H9 (cell line): ENCODE measurements around the gene HS6ST1. TPM values are rescaled to one million over a fixed set of nuclear protein-coding genes. Genes with fewer than 3 reads are reported as not detected.
A peak's percentile ranks its signal among the peaks of the same experiment; 100 is the strongest.

ENCODE experiments used
- DNase-seq: peaks from one replicate; pipeline ENCODE4 v3.0.0-alpha.2; 2017
- H2AFZ ChIP-seq: one replicate; pipeline ENCODE4 v1.6.1; 2013; ENCODE audit warnings: mild to moderate bottlenecking, low read length, control low read depth, moderate library complexity
- H2AK5ac ChIP-seq: 2 replicates; pipeline ENCODE4 v1.6.1; 2013; ENCODE audit warnings: low read length, control low read depth, mixed read lengths; ENCODE audit not compliant: insufficient read length
- H2BK120ac ChIP-seq: one replicate; pipeline ENCODE4 v1.6.1; 2013; ENCODE audit warnings: low read depth, mild to moderate bottlenecking, low read length, control low read depth, inconsistent platforms; ENCODE audit not compliant: poor library complexity, severe bottlenecking
- H2BK12ac ChIP-seq: 2 replicates; pipeline ENCODE4 v1.6.1; 2013; ENCODE audit warnings: low read length, control low read depth, mixed read lengths, low read depth; ENCODE audit not compliant: insufficient read length
- H2BK15ac ChIP-seq: 2 replicates; pipeline ENCODE4 v1.6.1; 2013; ENCODE audit warnings: low read depth, low read length, control low read depth
- H2BK20ac ChIP-seq: one replicate; pipeline ENCODE4 v1.6.1; 2013; ENCODE audit warnings: low read depth, mild to moderate bottlenecking, low read length, control low read depth, inconsistent platforms; ENCODE audit not compliant: poor library complexity, severe bottlenecking
- H2BK5ac ChIP-seq: 2 replicates; pipeline ENCODE4 v1.6.1; 2013; ENCODE audit warnings: low read length, control low read depth, mixed read lengths; ENCODE audit not compliant: insufficient read length
- H3K14ac ChIP-seq: 2 replicates; pipeline ENCODE4 v1.6.1; 2013; ENCODE audit warnings: low read length, control low read depth; ENCODE audit not compliant: insufficient read depth
- H3K18ac ChIP-seq: 2 replicates; pipeline ENCODE4 v1.6.1; 2013; ENCODE audit warnings: low read depth, mild to moderate bottlenecking, mixed read lengths, low read length, control low read depth; ENCODE audit not compliant: insufficient read length
- H3K23ac ChIP-seq: 2 replicates; pipeline ENCODE4 v1.6.1; 2013; ENCODE audit warnings: low read length, control low read depth, mixed read lengths, low read depth; ENCODE audit not compliant: insufficient read length
- H3K23me2 ChIP-seq: 2 replicates; pipeline ENCODE4 v1.6.1; 2013; ENCODE audit warnings: low read depth, mild to moderate bottlenecking, mixed read lengths, low read length, control low read depth; ENCODE audit not compliant: insufficient read length, poor library complexity, severe bottlenecking
- H3K27ac ChIP-seq: 2 replicates; pipeline ENCODE4 v1.5.1; 2013; ENCODE audit warnings: low read length, control low read depth, mixed read lengths, low read depth; ENCODE audit not compliant: insufficient read length
- H3K27me3 ChIP-seq: 2 replicates; pipeline ENCODE4 v1.6.1; 2013; ENCODE audit warnings: low read length, control low read depth, inconsistent platforms; ENCODE audit not compliant: insufficient read depth
- H3K4ac ChIP-seq: 2 replicates; pipeline ENCODE4 v1.6.1; 2013; ENCODE audit warnings: low read depth, mild to moderate bottlenecking, control low read depth, inconsistent platforms, low read length, moderate library complexity
- H3K4me1 ChIP-seq: 2 replicates; pipeline ENCODE4 v1.6.1; 2013; ENCODE audit warnings: low read length, control low read depth, inconsistent platforms; ENCODE audit not compliant: insufficient read depth
- H3K4me2 ChIP-seq: 2 replicates; pipeline ENCODE4 v1.6.1; 2013; ENCODE audit warnings: low read length, control low read depth, mixed read lengths; ENCODE audit not compliant: insufficient read length, insufficient read depth
- H3K56ac ChIP-seq: 2 replicates; pipeline ENCODE4 v1.6.1; 2013; ENCODE audit warnings: low read depth, mild to moderate bottlenecking, mixed read lengths, low read length, control low read depth; ENCODE audit not compliant: insufficient read length
- H3K79me1 ChIP-seq: 2 replicates; pipeline ENCODE4 v1.6.1; 2013; ENCODE audit warnings: low read depth, mild to moderate bottlenecking, moderate library complexity, low read length, control low read depth, inconsistent platforms; ENCODE audit not compliant: insufficient read depth, poor library complexity, severe bottlenecking
- H3K79me2 ChIP-seq: 2 replicates; pipeline ENCODE4 v1.6.1; 2013; ENCODE audit warnings: low read length, control low read depth, inconsistent platforms; ENCODE audit not compliant: insufficient read depth
- H3K9ac ChIP-seq: 2 replicates; pipeline ENCODE4 v1.6.1; 2013; ENCODE audit warnings: low read length, control low read depth, mixed read lengths; ENCODE audit not compliant: insufficient read length; ENCODE audit errors: extremely low read depth
- H3K9me3 ChIP-seq: one replicate; pipeline ENCODE4 v1.6.1; 2013; ENCODE audit warnings: low read depth, low read length, inconsistent platforms; ENCODE audit not compliant: control insufficient read depth
- H3T11ph ChIP-seq: one replicate; pipeline ENCODE4 v1.6.1; 2013; ENCODE audit warnings: mild to moderate bottlenecking, low read length, control low read depth, inconsistent platforms
- H4K20me1 ChIP-seq: one replicate; pipeline ENCODE4 v1.6.1; 2013; ENCODE audit not compliant: control insufficient read depth, insufficient read length, insufficient read depth
- H4K5ac ChIP-seq: 2 replicates; pipeline ENCODE4 v1.6.1; 2013; ENCODE audit warnings: low read depth, mild to moderate bottlenecking, mixed read lengths, low read length, control low read depth; ENCODE audit not compliant: insufficient read length
- H4K8ac ChIP-seq: replicated peaks from 2 replicates; pipeline ENCODE4 v1.6.1; 2013; ENCODE audit warnings: low read length, control low read depth, mixed read lengths, low read depth; ENCODE audit not compliant: insufficient read length
- H4K91ac ChIP-seq: 2 replicates; pipeline ENCODE4 v1.6.1; 2013; ENCODE audit warnings: low read depth, mild to moderate bottlenecking, moderate library complexity, mixed read lengths, low read length, control low read depth; ENCODE audit not compliant: insufficient read length
- H3K27ac Mint-ChIP-seq, 3 experiments: 2 replicates in 2 of 3; 3 replicates in 1 of 3; pipeline ENCODE4 v1.8.0; 2020 to 2021; ENCODE audit warnings: mixed read lengths in 3 of 3, mild to moderate bottlenecking in 1 of 3, moderate library complexity in 1 of 3
- H3K27me3 Mint-ChIP-seq: 2 replicates; pipeline ENCODE4 v1.8.0; 2021; ENCODE audit warnings: low read depth, mild to moderate bottlenecking, moderate library complexity, mixed read lengths
- H3K36me3 Mint-ChIP-seq, 3 experiments: 2 replicates in 2 of 3; 3 replicates in 1 of 3; pipeline ENCODE4 v1.8.0; 2020 to 2021; ENCODE audit warnings: low read depth in 3 of 3, mixed read lengths in 3 of 3; ENCODE audit not compliant: insufficient read depth in 1 of 3
- H3K4me1 Mint-ChIP-seq, 2 experiments: 2 replicates each; pipeline ENCODE4 v1.8.0; 2020; ENCODE audit warnings: mixed read lengths in 2 of 2
- H3K4me3 Mint-ChIP-seq, 2 experiments: 2 replicates in 1 of 2; 3 replicates in 1 of 2; pipeline ENCODE4 v1.8.0; 2020 to 2021; ENCODE audit warnings: mild to moderate bottlenecking in 2 of 2, mixed read lengths in 2 of 2, moderate library complexity in 1 of 2
- H3K9me3 Mint-ChIP-seq, 2 experiments: 2 replicates in 1 of 2; 3 replicates in 1 of 2; pipeline ENCODE4 v1.8.0; 2020; ENCODE audit warnings: mild to moderate bottlenecking in 2 of 2, mixed read lengths in 2 of 2, moderate library complexity in 1 of 2
- CTCF ChIP-seq: fragments of 200-600 bp; sonication (generic); conservative IDR thresholded peaks from 3 replicates; pipeline ENCODE4 v1.8.0; 2021; ENCODE audit warnings: antibody characterized with exemption, mild to moderate bottlenecking
- WGBS: extraction: QIAGEN DNeasy Blood & Tissue Kit; methylation state at CpG from one replicate; pipeline ENCODE4 v1.1.7; 2013; ENCODE audit warnings: missing lambda C conversion rate, low lambda C conversion rate, mixed read lengths; ENCODE audit not compliant: insufficient read length; ENCODE audit errors: extremely low coverage; 5-methylcytosine and 5-hydroxymethylcytosine counted together
- total RNA-seq: library from RNA; stranded (reverse); gene quantifications from 2 replicates; pipeline ENCODE4 v1.2.1, GENCODE V29; 2021

The HS6ST1 gene
- total RNA-seq, 1 experiment from 2014 or later: 60.2 TPM

GRCh38 chr2:128312411-128312810, 6.3 kb downstream of the HS6ST1 start:
- Histone ChIP-seq H4K5ac (no peak overlapping the region), H3K27me3 (no peaks in the 10 kb centered on the region), H4K8ac (no peak overlapping the region), H3K4ac (no peak overlapping the region), H3K23ac (no peak overlapping the region), H3K4me1 (no peaks in the 10 kb centered on the region; the same call in 1 of the 2 replicates), H4K20me1 (no peaks in the 10 kb centered on the region), H3K9me3 (no peaks in the 10 kb centered on the region), H3K23me2 (peaks cover 7% of the 10 kb centered on the region), H2BK5ac (no peak overlapping the region), H3K79me1 (peaks cover 13% of the 10 kb centered on the region), H3K27ac (no peak overlapping the region), H2BK120ac (no peak overlapping the region), H2BK15ac (no peak overlapping the region), H3K79me2 (peaks cover 85% of the 10 kb centered on the region; the same call in 1 of the 2 replicates), H3K56ac (no peak overlapping the region), H2AFZ (no peak overlapping the region), H2AK5ac (no peak overlapping the region), H2BK12ac (no peak overlapping the region), H3K14ac (no peak overlapping the region), H3K18ac (no peak overlapping the region), H3K4me2 (no peak overlapping the region), H2BK20ac (no peak overlapping the region), H3K9ac (no peak overlapping the region), H3T11ph (no peak overlapping the region), H4K91ac (no peak overlapping the region)
- no peaks in the 10 kb centered on the region for H3K27me3 Mint-ChIP-seq
- H3K9me3 Mint-ChIP-seq: no peaks in the 10 kb centered on the region
- peaks cover 60 to 73% of the 10 kb centered on the region in 2 experiments for H3K4me1 Mint-ChIP-seq
- no peak for DNase-seq
- peak overlapping the region in 1 of 3 experiments; percentile 25; a peak in 1 of 7 replicates for H3K27ac Mint-ChIP-seq
- H3K4me3 Mint-ChIP-seq: no peak overlapping the region
- WGBS: no CpG with 5 or more reads among the region's 6 CpGs
- peaks cover 11 to 36% (median 24%) of the 10 kb centered on the region in 3 experiments for H3K36me3 Mint-ChIP-seq
- no peak for TF ChIP-seq CTCF
